Limb (tissue), 2 donors: ENCODE data around the gene GSC2.

Source experiments
- DNase-seq, 2 donors: peaks; one replicate each; pipeline ENCODE4 v3.0.0-alpha.2; 2016; ENCODE audit errors: extremely low spot score in 2 of 2

Gene GSC2

DNA sequence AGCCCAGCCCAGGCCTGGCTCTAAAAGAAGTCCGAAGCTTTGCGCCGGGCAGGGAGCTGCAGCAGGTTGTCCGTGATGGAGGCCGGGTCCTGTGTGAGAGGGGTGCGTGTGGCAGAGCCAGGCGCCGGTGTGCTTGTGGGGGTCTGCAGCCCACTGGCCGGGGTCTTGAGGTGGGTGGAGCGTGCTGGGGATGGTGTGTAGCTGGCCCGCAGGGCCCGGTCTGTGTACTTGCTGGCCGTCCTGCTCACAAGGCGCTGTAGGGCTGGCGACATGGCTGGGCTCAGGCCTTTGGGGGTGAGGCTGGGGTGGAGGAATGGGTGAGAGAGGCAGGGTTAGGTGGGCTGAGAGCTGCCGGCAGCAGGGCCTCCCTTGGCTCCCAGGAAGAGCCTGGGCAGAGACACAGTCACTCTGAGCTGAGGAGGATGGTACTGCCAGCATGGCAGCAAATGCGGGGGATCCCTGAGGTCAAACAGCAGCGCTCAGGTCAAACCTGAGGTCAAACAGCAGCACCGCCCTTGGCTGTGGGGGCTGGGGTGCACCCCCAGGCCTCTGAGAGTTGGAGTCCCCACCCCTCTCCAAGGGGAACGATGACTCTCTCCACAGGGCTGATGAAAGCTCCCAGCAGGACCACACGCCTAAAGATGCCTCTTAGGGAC, 15.8 kb downstream of the GSC2 start:
- DNase-seq = no peak

DNA sequence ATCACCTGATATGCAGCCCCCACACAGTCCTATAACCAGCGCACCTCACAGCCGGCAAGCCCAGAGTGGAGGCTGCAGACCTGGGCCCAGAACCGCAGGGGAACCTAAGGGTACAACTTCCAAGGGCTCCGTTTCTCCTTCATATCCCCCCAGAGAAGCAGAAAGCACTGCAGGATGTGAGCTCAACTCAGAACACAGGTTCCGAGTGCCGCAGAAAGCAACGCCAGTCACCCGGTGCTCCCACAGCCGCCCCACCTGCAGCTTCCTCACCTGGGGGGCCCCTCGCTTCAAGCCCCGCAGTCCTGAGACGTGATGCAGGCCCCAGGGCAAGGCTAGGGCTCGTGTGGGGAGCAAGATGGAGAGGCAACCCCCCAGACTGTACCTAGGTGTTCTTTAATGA, 16.5 kb downstream of the GSC2 start:
- DNase-seq = no peak

DNA sequence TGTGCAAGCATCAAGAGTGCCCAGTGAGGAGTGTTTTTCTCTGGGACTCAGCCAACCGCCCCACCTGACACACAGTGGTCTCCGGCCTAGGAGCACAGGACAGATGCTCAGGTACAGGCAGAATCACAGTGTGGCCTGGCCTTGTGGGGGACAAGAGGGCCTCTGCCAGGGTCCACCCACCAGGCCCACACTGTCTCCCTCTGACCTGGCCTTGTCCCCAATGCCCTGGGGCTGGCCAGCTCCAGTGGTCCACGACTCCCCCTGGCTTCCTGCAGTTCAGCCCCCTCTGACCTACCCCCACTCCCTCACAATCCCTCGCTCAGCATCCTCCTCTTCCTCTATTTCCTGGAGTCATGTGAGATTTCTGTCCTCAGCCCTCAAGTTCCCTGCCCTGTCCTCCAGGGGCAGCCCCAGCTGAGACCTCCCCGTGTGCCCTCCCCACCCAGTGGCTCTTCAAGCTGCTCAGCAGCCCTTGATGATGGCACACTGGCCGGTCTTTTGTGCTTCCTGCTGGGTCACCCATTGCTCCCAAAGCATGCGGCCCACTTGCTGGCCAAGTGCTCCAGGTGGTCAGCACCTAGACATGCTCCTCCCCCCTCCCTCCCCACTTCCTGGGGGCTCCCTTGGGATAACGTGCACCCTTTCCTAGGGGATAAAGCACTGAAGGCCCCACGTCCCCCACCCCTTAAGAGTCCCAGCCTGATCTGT, 17.2 kb downstream of the GSC2 start:
- no peak for DNase-seq

- DNase-seq = no peak
Observed at GRCh38 chr22:19132153-19132552, 17.9 kb downstream of the GSC2 start.

GRCh38 chr22:19131685-19132015, 18.4 kb downstream of the GSC2 start:
- DNase-seq = no peak

- DNase-seq = no peak
Observed at GRCh38 chr22:19130959-19131684, 19.0 kb downstream of the GSC2 start, which contains the start of gene TSSK2. TSSK2 (plus strand) TSS chr22:19131308; CDS start chr22:19131400, 92 bp downstream.

- no peak for DNase-seq
Observed at GRCh38 chr22:19129871-19130270, 20.2 kb downstream of the GSC2 start.

DNA sequence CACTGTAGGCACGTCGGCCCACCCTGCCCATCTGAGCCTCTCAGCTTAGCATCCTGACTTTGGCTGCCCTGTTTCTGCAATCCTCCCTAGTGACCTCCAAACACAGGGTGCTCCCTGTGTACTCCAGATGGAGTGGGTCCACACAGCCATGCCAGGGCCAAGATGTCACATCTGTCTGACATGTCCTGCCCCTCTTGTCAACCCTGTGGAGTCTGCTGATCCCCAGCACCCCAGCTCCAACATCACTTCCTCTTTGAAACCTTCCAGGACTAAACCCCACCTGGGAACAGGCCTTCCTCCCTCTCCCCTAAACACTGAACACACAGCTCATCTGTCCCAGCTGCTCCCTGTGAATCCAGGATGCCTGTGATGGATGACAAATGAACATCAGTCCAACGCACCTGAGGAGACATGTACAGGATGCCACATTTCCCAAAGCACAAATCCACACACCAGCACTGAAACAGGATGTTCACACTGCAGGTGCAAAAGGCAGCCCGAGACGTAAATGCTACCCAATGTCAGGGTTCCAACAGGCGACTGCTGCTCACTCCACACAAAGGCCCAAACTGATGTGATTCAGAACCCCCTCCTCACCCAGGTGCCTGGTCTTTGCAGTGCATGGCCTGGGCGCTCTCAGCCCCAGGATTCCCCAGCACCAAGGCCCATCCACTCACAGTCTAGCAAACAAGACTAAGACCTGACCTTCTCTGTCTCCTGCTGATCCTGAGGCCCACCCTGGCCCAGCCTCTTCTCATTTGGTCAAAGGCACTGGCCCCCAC, 21.0 kb downstream of the GSC2 start:
- DNase-seq = no peak

GRCh38 chr22:19128009-19128401, 22.1 kb downstream of the GSC2 start:
- DNase-seq = no peak

GRCh38 chr22:19127329-19128008, 22.6 kb downstream of the GSC2 start:
- no peak for DNase-seq

DNA sequence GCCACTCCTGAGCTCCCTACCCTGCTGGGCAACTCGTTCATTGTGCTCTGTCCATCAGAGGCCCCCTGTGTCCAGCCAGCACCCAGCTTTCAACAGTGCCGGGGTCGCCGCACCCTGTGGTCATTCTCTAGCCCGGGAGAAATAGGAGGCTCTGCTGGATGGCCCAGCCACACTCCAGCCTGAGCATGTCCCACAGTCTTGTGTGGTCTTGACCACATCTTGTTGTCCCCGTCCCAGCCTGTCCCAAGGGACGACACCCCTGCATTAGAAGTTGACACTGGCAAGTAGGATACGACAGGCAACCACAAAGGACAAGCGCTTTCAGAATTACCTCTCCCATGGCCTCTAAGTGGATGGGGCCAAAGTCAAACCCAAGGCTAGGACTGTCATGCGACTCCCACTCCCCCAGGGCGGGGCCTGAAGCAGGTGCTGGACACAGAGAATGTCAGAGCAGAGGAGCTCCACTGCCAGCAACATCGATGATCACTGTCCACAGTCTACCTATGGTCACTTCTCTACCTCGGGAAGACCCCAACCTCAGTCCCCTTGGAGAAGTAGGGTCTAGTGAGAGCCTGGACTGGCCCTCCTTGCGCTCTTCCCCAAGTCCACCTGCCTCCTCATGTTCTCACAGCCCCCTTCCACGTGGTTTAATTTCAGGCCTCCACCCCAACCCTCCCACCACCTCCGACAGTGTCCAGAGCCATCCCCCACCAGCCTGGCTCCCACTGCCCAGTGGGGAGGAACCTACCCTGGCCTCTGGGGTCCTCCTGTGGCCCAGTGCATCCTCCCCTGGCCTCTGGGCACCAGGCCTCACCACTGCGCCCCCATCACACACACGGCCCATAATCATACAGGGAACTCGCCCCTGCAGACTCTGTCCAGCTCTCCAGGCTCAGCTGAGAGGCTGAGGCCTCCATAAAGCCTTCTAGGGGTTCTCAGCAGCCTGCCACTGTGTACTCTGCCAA, 23.5 kb downstream of the GSC2 start:
- no peak for DNase-seq

DNA sequence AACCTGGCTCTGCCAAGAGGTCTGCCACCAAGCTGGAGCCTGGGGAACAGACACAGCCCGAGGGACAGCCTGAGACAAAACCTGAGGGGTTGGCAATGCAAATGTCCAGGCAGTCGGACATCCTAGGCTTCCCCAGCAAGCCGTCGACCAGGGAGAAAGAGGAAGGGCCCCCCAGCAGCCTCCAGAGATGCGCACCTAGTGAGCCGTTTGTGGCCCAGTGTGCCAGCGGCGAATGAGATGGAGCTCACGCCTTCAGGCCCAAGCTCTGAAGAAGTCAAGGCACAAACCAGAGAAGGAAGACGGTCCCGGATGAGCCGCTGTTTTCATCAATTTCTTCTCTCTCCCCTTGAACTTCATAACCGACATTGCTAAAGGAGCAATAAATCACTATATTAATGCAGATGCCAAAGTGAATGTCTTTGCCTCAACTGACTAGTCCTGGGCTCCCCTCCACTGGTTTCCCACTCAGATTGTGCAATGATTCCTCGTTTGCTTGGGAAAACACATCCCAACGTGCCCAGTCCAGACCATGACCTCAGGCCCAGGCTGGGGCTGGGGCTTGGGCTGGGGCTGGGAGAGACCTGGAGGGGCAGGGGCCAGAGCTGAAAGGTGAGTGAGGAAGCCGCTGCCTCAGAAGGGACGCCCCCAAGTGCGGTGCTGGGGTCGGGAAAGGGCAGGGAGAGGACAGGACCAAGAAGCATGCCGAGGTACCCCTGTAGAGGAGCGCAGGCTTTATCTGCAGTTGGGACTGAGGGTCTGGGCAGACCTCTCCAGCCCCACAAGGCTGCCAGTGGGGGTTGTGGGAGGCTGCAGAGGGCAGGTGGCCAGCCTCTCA, 24.4 kb downstream of the GSC2 start:
- DNase-seq = no peak

- DNase-seq = no peak
Observed at GRCh38 chr22:19125011-19125410, 25.1 kb downstream of the GSC2 start.

GRCh38 chr22:19124377-19124776, 25.7 kb downstream of the GSC2 start:
- no peak for DNase-seq

GRCh38 chr22:19123936-19124335, 26.2 kb downstream of the GSC2 start:
- DNase-seq = no peak

- DNase-seq = no peak
Observed at GRCh38 chr22:19122752-19123492, 27.2 kb downstream of the GSC2 start.

- DNase-seq = peak; percentile 97 to 98
Observed at GRCh38 chr22:19122143-19122751, 27.8 kb downstream of the GSC2 start, which contains the start of gene DGCR2. DGCR2 (minus strand) TSS chr22:19122412; CDS start chr22:19122206, 206 bp downstream.

GRCh38 chr22:19121631-19122142, 28.4 kb downstream of the GSC2 start:
- DNase-seq = peak in 1 of 2 donors; percentile 3
